ENCODE results near the gene HDAC2.
"Not testable (repeated sequence)": the region's sequence is repeated elsewhere in the genome, so short reads cannot be mapped to it uniquely, and the experiment has no call there.

The HDAC2 gene

GRCh38 chr6:113925378-113925777, 45.6 kb downstream of the HDAC2 start:
- ChIA-PET CTCF (no interaction called here), POLR2A (no interaction called here)
- TF ChIP-seq ELF4 (IDR thresholded peaks at IDR 0.05) (no peak), HDGF (IDR thresholded peaks at IDR 0.05; ENCODE audit: borderline replicate concordance) (no peak), L3MBTL2 (conservative IDR thresholded peaks at IDR 0.05) (no peak), SP1 (IDR thresholded peaks at IDR 0.05) (no peak), FOXK2 (IDR thresholded peaks at IDR 0.05) (no peak), BHLHE40 (IDR thresholded peaks at IDR 0.05; ENCODE audit: borderline replicate concordance) (no peak), SUZ12 (IDR thresholded peaks at IDR 0.05) (no peak), FOXA1 (IDR thresholded peaks at IDR 0.05) (no peak), CTBP1 (IDR thresholded peaks at IDR 0.05; ENCODE audit: borderline replicate concordance) (no peak), NFRKB (IDR thresholded peaks at IDR 0.05) (no peak), LEF1 (IDR thresholded peaks at IDR 0.05; ENCODE audit: borderline replicate concordance) (no peak), TARDBP (IDR thresholded peaks at IDR 0.05) (no peak), FOXM1 (IDR thresholded peaks at IDR 0.05; ENCODE audit: borderline replicate concordance) (no peak), PKNOX1 (IDR thresholded peaks at IDR 0.05) (no peak), ZNF384 (IDR thresholded peaks at IDR 0.05) (no peak), ARNT (IDR thresholded peaks at IDR 0.05) (no peak)
- no peak for DNase-seq (ENCODE audit: extremely low spot score)

- ChIA-PET CTCF (no interaction called here), POLR2A (no interaction called here)
- TF ChIP-seq HDGF (IDR thresholded peaks at IDR 0.05; ENCODE audit: borderline replicate concordance) (no peak), PKNOX1 (IDR thresholded peaks at IDR 0.05) (no peak)
- no peak for DNase-seq (ENCODE audit: extremely low spot score)
Observed at GRCh38 chr6:113924312-113924723, 46.6 kb downstream of the HDAC2 start.

GRCh38 chr6:113923526-113923925, 47.4 kb downstream of the HDAC2 start:
- TF ChIP-seq HDGF (IDR thresholded peaks at IDR 0.05; ENCODE audit: borderline replicate concordance) = no peak
- ChIA-PET POLR2A (no interaction called here), CTCF (no interaction called here)

GRCh38 chr6:113921299-113921904, 49.5 kb downstream of the HDAC2 start:
- TF ChIP-seq CTBP1 (IDR thresholded peaks at IDR 0.05; ENCODE audit: borderline replicate concordance) (no peak), PKNOX1 (IDR thresholded peaks at IDR 0.05) (no peak), NFRKB (IDR thresholded peaks at IDR 0.05) (no peak), FOXK2 (IDR thresholded peaks at IDR 0.05) (no peak), SP1 (IDR thresholded peaks at IDR 0.05) (no peak), ZNF384 (IDR thresholded peaks at IDR 0.05) (no peak), SUZ12 (IDR thresholded peaks at IDR 0.05) (no peak), FOXM1 (IDR thresholded peaks at IDR 0.05; ENCODE audit: borderline replicate concordance) (no peak), TARDBP (IDR thresholded peaks at IDR 0.05) (no peak), L3MBTL2 (conservative IDR thresholded peaks at IDR 0.05) (no peak), BHLHE40 (IDR thresholded peaks at IDR 0.05; ENCODE audit: borderline replicate concordance) (no peak), FOXA1 (IDR thresholded peaks at IDR 0.05) (no peak), HDGF (IDR thresholded peaks at IDR 0.05; ENCODE audit: borderline replicate concordance) (no peak), ELF4 (IDR thresholded peaks at IDR 0.05) (no peak), LEF1 (IDR thresholded peaks at IDR 0.05; ENCODE audit: borderline replicate concordance) (no peak), ARNT (IDR thresholded peaks at IDR 0.05) (no peak)
- DNase-seq (ENCODE audit: extremely low spot score) = no peak
- ChIA-PET POLR2A (no interaction called here), CTCF (interaction anchor here (0.5 to 0.6 kb wide), 2 partner anchors 15 to 529 kb away, joined by 3 read pairs; no protein-coding TSS in a partner anchor)

More at GRCh38 chr6:113923526-113923925, 47.4 kb downstream of the HDAC2 start:
- DNase-seq (ENCODE audit: extremely low spot score) = no peak

- ChIA-PET POLR2A (no interaction called here), CTCF (interaction anchor here (0.5 to 0.6 kb wide), 2 partner anchors 14 to 529 kb away, joined by 3 read pairs; no protein-coding TSS in a partner anchor)
- no peak for DNase-seq (ENCODE audit: extremely low spot score)
Observed at GRCh38 chr6:113920663-113921267, 50.2 kb downstream of the HDAC2 start.

GRCh38 chr6:113910285-113910684, 60.7 kb downstream of the HDAC2 start:
- CTCF ChIA-PET = interaction anchor here (0.6 kb wide), 1 partner anchor 11 kb away, joined by 3 read pairs; no protein-coding TSS in a partner anchor
- POLR2A ChIA-PET; DNase-seq (ENCODE audit: extremely low spot score): not testable (repeated sequence)

More at GRCh38 chr6:113920663-113921267, 50.2 kb downstream of the HDAC2 start:
- TF ChIP-seq CTBP1 (IDR thresholded peaks at IDR 0.05; ENCODE audit: borderline replicate concordance) = no peak
- TF ChIP-seq BHLHE40 (IDR thresholded peaks at IDR 0.05; ENCODE audit: borderline replicate concordance) = no peak
- TF ChIP-seq ARNT (IDR thresholded peaks at IDR 0.05) = no peak
- no peak for TF ChIP-seq PKNOX1 (IDR thresholded peaks at IDR 0.05)
- no peak for TF ChIP-seq FOXA1 (IDR thresholded peaks at IDR 0.05)
- TF ChIP-seq ELF4 (IDR thresholded peaks at IDR 0.05) = no peak
- no peak for TF ChIP-seq FOXM1 (IDR thresholded peaks at IDR 0.05; ENCODE audit: borderline replicate concordance)
- TF ChIP-seq L3MBTL2 (conservative IDR thresholded peaks at IDR 0.05) = no peak
- no peak for TF ChIP-seq ZNF384 (IDR thresholded peaks at IDR 0.05)
- no peak for TF ChIP-seq TARDBP (IDR thresholded peaks at IDR 0.05)
- TF ChIP-seq SUZ12 (IDR thresholded peaks at IDR 0.05) = no peak
- no peak for TF ChIP-seq NFRKB (IDR thresholded peaks at IDR 0.05)
- TF ChIP-seq LEF1 (IDR thresholded peaks at IDR 0.05; ENCODE audit: borderline replicate concordance) = no peak
- TF ChIP-seq SP1 (IDR thresholded peaks at IDR 0.05) = no peak
- no peak for TF ChIP-seq HDGF (IDR thresholded peaks at IDR 0.05; ENCODE audit: borderline replicate concordance)
- TF ChIP-seq FOXK2 (IDR thresholded peaks at IDR 0.05) = no peak
